T1000 (cell line): ENCODE results near the gene SVBP.

Experiments used
- DNase-seq: peaks from one replicate; lab custom pipeline; 2025; ENCODE audit warnings: mixed read lengths; lab: John Stamatoyannopoulos, UW

SVBP gene

DNA sequence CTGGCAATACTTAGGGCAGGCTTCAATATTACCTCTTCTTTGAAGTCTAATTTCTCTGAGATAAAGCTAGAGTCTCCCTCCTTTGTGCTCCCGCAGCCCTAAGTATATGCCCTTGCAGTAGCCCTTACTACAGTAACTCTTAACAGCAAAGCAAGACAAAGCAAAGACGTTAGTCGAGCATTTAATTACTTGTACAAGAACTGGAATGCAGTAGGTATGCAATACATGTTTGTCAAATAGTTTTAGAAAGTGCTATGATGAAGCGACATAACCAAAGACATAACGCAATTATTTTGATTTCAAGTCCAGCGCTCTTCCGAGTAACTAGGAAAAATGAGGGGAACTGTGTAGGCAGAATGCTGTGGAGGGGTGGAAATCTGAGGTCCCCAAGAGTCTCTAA is 51.9 kb downstream of the SVBP start:
- DNase-seq = no peak

DNA sequence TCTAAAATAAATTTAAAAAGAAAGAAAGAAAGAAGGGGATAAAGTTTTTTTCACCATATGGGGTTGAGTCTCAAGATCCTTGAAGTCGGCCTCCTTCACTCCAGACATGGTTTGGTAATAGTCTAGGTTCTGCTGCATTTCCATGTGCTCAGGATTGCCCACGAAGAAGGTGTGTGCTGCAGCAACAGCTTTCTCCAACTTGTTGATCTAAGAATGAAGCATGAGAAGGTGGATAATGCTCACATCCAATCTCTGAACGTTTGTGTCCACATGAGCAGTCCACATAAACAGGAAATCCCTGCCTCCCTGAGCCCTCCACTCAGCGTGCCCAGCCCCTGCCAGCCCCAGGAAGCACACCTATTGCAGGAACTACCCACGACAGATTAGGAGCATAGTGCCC is 54.9 kb downstream of the SVBP start:
- no peak for DNase-seq

DNA sequence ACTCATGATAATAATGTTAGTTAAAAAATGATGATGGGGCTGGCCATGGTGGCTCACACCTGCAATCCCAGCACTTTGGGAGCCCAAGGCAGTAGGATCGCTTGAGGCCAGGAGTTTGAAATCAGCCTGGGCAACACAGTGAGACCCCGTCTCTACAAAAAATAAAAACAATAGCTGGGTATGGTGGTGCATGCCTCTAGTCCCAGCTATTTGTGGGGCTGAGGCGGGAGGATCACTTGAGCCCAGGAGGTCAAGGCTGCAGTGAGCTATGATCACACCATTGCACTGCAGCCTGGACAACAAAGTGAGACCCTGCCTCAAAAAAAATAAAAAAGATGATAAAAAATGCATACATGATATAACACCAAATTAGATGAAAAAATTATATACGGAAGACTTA is 55.6 kb downstream of the SVBP start:
- no peak for DNase-seq

DNA sequence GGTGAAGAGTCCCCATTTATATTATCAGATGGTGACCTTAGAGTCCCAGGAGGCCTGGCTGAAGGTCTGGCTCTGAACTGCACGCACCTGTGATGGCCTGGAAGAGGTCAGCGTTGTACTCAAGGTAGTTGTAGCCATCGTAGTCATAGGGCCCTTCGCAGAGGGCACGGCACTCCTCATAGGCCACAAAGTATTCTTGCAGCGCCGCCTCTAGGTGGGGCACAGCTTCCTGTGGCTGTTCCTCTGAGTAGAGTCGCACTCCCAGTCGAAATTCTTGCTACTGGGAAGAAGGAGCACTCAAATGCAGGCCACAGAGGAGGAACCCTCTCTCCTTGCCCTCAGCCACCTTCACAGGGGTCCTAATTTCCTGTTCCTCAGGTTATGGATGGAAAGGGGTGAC is 58.1 kb downstream of the SVBP start:
- no peak for DNase-seq

DNA sequence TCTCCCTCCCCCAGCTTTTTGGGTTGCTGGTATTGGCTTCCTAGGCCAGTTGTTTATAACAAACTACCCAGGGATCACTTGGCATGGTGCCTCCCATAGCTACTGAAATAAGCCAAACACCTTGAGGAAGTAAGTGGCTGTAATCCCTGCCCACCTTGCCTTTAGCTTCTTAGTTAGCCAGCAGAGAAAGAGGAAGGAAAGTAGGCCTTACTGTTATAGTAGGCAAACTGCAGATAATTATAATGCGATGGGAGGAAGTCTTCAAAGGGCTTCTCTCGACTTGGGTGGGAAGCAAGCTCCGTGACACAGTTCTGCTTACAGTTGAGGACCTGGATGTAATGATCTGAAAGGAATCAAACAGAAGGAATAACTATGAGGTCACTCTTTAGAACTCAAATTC is 58.6 kb downstream of the SVBP start:
- DNase-seq = no peak

DNA sequence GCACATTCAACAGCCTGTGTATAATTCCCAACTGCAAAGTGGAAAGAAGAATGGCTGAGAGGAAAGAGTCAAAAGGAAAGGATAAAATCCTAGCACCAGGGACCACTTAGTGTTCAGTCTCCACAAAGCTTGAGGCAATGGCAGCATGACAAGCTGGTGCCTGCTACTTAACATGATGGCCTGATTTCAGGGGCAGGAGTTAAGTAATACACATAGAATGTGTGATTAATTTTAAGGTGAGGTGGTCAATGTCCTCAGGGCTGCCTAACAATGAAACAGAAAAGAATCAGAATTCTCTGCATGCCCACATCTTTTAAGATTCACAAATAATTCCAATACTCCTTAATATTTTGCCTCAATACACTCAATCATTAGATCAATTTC is 59.3 kb downstream of the SVBP start:
- DNase-seq = no peak
